ENCODE results near the gene CLSTN2.

The CLSTN2 gene

GRCh38 chr3:140428380-140428779 is 493.4 kb downstream of the CLSTN2 start:
- no peak for TF ChIP-seq JUND (IDR thresholded peaks at IDR 0.05; ENCODE audit: low read depth)
- DNase-seq (ENCODE audit: low read depth in 1 of 2, low spot score in 1 of 2) = no peak
- in situ Hi-C loops (cut with HindIII; ENCODE audit: low pct_unique_long_range_greater_than_20kb, low sequenced_read_pairs) = no loop called here

- no peak for DNase-seq (ENCODE audit: low read depth in 1 of 2, low spot score in 1 of 2)
- in situ Hi-C loops (cut with HindIII; ENCODE audit: low pct_unique_long_range_greater_than_20kb, low sequenced_read_pairs) = no loop called here
- no peak for TF ChIP-seq JUND (IDR thresholded peaks at IDR 0.05; ENCODE audit: low read depth)
Observed at GRCh38 chr3:140429791-140430190, 494.8 kb downstream of the CLSTN2 start.

GRCh38 chr3:140430494-140430893 is 495.5 kb downstream of the CLSTN2 start:
- no peak for TF ChIP-seq JUND (IDR thresholded peaks at IDR 0.05; ENCODE audit: low read depth)
- no peak for DNase-seq (ENCODE audit: low read depth in 1 of 2, low spot score in 1 of 2)
- in situ Hi-C loops (cut with HindIII; ENCODE audit: low pct_unique_long_range_greater_than_20kb, low sequenced_read_pairs) = no loop called here

DNA sequence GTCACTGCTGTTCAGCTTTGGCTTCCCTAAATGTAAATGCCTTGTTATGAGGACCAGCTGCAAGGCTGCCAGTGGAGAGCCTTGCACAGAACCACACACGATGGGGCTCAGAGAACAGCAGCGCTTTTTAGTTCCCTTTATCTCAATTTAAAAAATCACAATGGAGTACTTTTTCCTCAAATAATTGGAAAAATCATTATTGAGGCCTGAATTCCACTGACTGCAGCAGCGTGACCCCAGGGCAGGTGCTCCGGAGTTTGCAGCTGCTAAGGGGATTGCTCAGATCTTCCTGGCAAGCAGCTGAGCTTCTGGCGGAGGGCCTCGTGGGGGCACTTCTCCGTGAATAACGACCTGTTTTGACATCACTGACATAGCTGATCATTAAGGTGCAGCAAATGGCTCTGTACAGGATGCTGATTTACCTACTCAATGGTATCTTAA is 497.3 kb downstream of the CLSTN2 start:
- in situ Hi-C loops (cut with HindIII; ENCODE audit: low pct_unique_long_range_greater_than_20kb, low sequenced_read_pairs) = no loop called here
- no peak for TF ChIP-seq JUND (IDR thresholded peaks at IDR 0.05; ENCODE audit: low read depth)
- DNase-seq (ENCODE audit: low read depth in 1 of 2, low spot score in 1 of 2) = no peak

- DNase-seq (ENCODE audit: low read depth in 1 of 2, low spot score in 1 of 2) = no peak
- no peak for TF ChIP-seq JUND (IDR thresholded peaks at IDR 0.05; ENCODE audit: low read depth)
- in situ Hi-C loops (cut with HindIII; ENCODE audit: low pct_unique_long_range_greater_than_20kb, low sequenced_read_pairs) = no loop called here
Observed at GRCh38 chr3:140433431-140433830, 498.4 kb downstream of the CLSTN2 start.

DNA sequence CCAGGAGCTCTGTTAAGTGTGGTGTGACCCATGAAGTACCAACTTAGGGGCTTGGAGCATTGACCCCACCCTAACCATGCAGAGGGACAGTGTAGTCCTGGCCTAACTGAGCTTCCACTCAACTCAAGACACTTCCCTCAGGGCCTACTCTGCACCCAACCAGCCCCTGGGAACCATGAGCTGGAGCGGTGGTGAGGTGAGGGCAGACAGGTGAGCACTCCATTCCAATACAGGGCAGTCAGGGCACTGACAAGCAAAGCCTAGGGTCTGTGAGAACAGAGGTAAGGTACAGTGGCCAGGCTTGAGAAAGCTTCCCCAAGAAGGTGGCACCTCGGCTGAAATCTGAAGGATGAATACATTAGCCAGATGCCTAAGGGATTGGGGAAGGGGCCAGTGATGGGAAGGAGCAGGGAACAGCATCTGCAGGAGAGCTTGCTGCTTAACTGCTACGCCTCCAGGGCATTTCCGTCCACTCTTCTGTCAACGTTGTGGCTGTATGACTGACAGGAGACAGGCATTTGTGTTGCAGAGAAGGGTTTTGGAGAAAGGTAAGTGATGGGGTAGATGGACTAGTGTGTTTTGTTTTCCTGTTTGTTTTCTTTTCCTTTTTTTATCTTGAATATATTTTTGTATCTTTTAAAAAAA is 499.4 kb downstream of the CLSTN2 start:
- TF ChIP-seq JUND (IDR thresholded peaks at IDR 0.05; ENCODE audit: low read depth) = no peak
- in situ Hi-C loops (cut with HindIII; ENCODE audit: low pct_unique_long_range_greater_than_20kb, low sequenced_read_pairs) = no loop called here
- peak in 1 of 2 experiments; percentile 37 for DNase-seq (ENCODE audit: low read depth in 1 of 2, low spot score in 1 of 2)

- in situ Hi-C loops (cut with HindIII; ENCODE audit: low pct_unique_long_range_greater_than_20kb, low sequenced_read_pairs) = no loop called here
- DNase-seq (ENCODE audit: low read depth in 1 of 2, low spot score in 1 of 2) = no peak
- TF ChIP-seq JUND (IDR thresholded peaks at IDR 0.05; ENCODE audit: low read depth) = no peak
Observed at GRCh38 chr3:140436421-140436820, 501.4 kb downstream of the CLSTN2 start.

DNA sequence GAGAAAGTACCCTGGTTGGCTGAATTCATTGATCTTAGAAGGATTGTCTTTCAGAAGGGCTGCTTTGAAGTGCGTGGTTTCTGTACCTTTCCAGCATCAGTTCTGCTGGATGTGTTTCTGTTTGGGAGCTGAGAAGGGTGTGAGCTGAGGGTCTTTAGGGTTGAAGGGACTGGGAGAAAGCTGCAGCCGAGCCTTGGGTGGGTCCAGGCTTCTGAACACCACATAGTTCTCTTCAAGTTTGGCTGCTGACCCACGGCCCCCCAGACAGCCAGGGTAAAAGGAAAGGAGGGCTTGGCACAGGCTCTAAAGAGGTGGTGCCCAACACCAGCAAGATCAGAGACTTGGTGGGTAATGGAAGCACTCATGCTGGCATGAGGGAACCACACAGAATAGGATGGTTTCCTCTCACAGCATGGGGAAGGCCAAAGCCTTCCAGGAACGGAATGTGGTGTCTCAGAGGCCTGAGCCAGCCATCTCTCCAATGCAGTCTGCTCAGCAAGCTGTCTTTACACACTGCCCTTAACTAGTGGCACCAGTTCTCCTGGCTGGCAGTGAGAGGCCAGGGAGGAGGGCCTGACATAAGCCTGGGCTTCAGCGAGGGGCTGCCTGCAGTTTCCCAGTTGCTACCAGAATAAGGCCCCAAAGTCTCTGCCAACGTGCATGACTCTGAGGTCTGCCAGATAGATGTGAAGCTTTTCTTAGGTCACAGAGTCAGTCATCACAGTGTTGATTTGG is 503.9 kb downstream of the CLSTN2 start:
- DNase-seq (ENCODE audit: low read depth in 1 of 2, low spot score in 1 of 2) = peak in 1 of 2 experiments; percentile 31
- in situ Hi-C loops (cut with HindIII; ENCODE audit: low pct_unique_long_range_greater_than_20kb, low sequenced_read_pairs) = no loop called here
- no peak for TF ChIP-seq JUND (IDR thresholded peaks at IDR 0.05; ENCODE audit: low read depth)

GRCh38 chr3:140439527-140439926 is 504.5 kb downstream of the CLSTN2 start:
- DNase-seq (ENCODE audit: low read depth in 1 of 2, low spot score in 1 of 2) = no peak
- TF ChIP-seq JUND (IDR thresholded peaks at IDR 0.05; ENCODE audit: low read depth) = no peak
- in situ Hi-C loops (cut with HindIII; ENCODE audit: low pct_unique_long_range_greater_than_20kb, low sequenced_read_pairs) = no loop called here

DNA sequence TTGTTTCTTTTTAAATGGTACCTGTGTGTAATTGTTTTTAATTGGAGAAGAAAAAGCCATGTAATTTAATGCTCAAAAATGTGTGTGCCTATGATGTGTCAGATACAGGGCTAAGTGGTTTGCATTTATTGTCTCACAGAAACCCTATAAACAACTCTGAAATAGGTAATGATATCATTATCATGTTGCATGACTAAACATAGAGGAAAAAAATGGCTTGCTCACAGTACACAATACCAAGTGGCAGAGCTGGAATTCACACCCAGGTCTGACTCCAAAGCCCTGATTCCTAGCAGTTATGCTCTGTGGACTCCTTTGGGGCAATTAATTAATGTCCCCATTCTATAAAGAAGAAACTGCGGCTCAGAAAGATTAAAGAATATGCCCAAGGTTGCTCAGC is 505.5 kb downstream of the CLSTN2 start:
- DNase-seq (ENCODE audit: low read depth in 1 of 2, low spot score in 1 of 2) = no peak
- in situ Hi-C loops (cut with HindIII; ENCODE audit: low pct_unique_long_range_greater_than_20kb, low sequenced_read_pairs) = no loop called here

GRCh38 chr3:140441006-140441405 is 506.0 kb downstream of the CLSTN2 start:
- peak in 1 of 2 experiments; percentile 57 for DNase-seq (ENCODE audit: low read depth in 1 of 2, low spot score in 1 of 2)
- TF ChIP-seq JUND (IDR thresholded peaks at IDR 0.05; ENCODE audit: low read depth) = no peak
- in situ Hi-C loops (cut with HindIII; ENCODE audit: low pct_unique_long_range_greater_than_20kb, low sequenced_read_pairs) = no loop called here

More for the DNA sequence above, 505.5 kb downstream of the CLSTN2 start:
- TF ChIP-seq JUND (IDR thresholded peaks at IDR 0.05; ENCODE audit: low read depth) = no peak

- DNase-seq (ENCODE audit: low read depth in 1 of 2, low spot score in 1 of 2) = no peak
- in situ Hi-C loops (cut with HindIII; ENCODE audit: low pct_unique_long_range_greater_than_20kb, low sequenced_read_pairs) = no loop called here
- no peak for TF ChIP-seq JUND (IDR thresholded peaks at IDR 0.05; ENCODE audit: low read depth)
Observed at GRCh38 chr3:140442621-140443020, 507.6 kb downstream of the CLSTN2 start.

- DNase-seq (ENCODE audit: low read depth in 1 of 2, low spot score in 1 of 2) = no peak
- in situ Hi-C loops (cut with HindIII; ENCODE audit: low pct_unique_long_range_greater_than_20kb, low sequenced_read_pairs) = no loop called here
- no peak for TF ChIP-seq JUND (IDR thresholded peaks at IDR 0.05; ENCODE audit: low read depth)
Observed at GRCh38 chr3:140443073-140443472, 508.1 kb downstream of the CLSTN2 start.

All from T47D (cell line).